GM18519 (cell line): ENCODE measurements around the gene LUZP2.

ENCODE experiments used
- ATAC-seq: cut with Tn5 transposase; IDR thresholded peaks from one replicate; pipeline ENCODE4 v1.9.1; 2021; ENCODE audit warnings: mild to moderate bottlenecking, moderate library complexity; ENCODE audit not compliant: unreplicated experiment, low FRiP score

Gene LUZP2

DNA sequence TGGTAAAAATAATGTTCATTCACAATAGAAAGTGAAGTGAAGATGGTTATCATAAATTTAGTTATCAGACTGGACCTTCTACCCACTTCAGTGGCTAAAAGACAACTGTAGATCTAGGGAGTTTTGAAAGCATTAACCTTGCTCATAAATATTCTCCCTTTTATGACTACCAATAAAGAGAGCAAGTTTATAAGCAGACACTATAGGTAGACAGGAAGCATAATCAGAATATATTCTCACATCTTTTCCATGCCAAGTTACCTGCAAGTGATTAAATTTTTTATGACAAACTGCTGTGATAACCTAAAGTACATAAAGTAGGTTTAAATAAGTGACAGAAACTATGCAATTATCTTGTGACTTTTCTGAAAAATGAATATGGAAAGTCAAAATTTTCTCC lies 62.5 kb downstream of the LUZP2 start:
- no peak for ATAC-seq

DNA sequence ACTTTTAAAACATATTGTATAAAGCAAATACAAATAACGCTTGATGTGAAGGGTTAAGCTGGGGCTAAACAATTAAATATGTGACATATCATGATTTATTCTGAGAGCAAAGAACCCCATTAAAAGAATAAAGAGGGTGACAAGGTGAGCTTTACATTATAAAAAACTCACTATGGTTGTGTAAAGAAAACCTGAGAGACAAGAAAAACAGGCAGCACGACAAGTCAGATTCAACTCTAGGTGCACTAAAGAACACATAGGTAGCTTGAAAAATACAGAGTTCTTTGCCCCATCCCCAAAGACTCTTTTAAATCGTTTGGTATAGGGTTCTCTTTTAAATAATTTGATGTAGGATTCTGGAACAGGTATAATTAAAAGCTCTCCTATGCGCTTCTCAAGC lies 63.5 kb downstream of the LUZP2 start:
- ATAC-seq: no peak

DNA sequence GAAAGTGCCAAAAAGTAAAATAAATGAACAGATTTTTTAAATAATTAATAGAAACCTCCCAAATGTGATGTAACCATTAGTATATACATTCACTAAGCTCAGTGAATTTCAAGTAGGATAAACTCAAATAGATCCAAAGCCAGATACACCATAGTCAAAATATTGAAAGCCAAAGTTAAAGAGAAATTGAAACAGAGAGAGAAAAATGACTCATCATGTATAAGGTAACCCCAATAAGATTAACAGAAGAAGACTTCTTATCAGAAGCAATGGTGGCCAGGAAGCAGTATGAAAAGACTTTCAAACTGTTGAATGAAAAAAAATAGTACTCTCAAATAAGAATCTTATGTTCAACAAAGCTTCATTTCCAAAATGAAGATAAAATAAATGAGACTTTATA lies 70.5 kb downstream of the LUZP2 start:
- no peak for ATAC-seq

DNA sequence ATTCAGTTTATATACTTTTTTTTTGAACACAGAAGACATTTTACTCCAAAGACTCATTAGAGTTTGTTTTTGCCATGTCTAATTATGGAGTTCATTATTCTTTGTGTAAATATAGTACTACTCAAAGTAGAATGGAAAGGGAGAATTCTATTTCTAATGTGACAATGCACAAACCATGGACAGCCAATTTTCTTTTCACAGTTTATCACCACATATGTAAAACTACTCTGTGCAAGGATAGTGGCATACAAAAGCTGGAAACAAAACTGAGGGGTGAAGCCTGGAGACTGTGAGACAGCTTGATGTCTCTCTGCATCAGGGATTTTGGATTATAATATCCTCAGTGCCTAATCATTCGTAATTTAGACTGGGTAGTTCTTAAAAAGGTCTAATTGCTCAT lies 75.5 kb downstream of the LUZP2 start:
- ATAC-seq: no peak

DNA sequence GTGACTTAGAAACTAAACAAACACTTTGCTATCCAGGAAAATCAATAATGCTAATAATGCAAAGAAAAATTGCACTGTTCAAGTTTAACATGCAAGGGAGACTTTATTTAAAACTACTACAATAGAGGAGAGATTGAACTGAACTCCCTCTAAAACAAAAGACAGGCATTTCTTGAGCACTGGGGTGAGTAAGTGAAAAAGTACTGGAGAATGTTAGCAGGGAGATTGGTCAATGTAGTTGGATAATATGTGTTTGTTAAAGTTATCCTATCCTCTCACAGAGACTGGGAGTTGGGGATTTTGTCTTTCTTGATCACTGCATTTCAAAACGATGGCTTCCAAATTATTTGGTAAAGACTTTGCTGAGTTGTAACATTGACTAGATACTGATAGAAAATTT lies 77.6 kb downstream of the LUZP2 start:
- no peak for ATAC-seq

DNA sequence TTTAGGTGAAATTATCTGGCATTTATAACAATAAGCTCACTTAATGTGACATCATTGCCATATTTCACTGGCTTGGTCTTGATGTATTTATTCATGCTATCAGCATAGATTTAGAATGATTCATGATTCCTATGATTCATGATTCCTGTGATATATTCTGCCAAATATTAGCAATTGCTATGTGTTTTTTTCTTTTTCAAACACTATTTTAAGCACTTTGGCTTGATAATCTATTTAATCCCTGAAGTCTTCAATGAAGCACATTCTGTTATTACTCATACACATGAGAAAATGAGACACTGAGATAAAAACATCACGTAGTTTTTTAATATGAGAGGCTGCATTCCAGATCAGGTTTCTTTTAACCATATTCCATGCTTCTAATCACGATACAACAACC lies 78.5 kb downstream of the LUZP2 start:
- ATAC-seq: no peak

DNA sequence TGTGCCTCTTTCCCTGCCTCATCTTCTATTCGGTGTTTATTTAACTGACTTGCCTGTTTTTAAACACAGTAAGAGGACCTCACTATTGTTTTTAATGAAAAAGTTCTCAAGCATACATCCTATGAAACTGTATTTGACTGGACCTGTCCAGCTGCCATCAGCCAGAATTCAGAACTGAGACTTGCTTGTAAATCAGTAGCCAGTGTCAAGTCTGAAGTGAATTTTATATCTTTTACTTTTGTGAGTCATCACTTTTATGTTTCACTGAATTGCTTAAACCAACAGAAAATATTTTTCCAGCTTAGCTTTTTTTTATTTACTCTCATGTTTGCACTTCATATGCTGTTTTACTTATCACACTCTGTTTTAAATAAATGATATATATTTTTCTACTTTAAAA lies 88.3 kb downstream of the LUZP2 start:
- ATAC-seq: no peak

DNA sequence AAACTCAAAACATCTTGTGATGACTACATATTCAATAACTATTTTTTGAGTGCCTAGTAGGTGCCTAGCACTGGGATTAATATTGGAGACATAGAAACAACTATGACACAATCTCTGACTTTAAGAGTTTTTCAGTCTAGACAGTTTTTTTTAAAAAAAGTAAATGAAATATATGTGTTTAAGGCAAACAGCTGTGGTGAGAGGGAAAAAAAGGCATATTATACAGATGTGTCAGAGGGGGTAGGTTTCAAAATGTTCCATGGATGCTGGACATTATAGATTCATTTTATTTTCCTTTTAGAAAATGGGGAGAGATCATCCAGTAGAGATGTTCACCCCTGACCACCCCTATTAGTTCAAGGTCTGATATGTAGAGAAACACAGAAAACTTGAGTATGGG lies 90.8 kb downstream of the LUZP2 start:
- ATAC-seq: no peak

DNA sequence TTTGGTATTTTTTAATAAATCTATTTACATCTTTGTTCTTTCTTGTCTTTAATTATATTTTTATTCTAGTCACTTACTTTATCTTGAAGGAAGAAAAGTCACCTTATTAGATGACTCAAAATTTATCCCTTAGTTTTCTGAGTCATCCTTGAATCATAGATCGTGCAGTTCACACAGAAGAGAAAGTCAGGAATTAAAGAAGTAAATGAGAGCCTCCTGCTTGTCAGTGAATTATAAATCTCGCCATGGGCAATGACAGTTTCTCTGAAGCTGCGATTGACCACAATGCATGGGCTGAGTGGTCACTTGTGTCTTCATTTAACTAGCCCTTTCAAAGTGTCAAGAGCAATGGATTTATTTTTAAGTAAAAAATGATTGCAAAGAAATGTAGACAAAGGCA lies 91.2 kb downstream of the LUZP2 start:
- no peak for ATAC-seq

DNA sequence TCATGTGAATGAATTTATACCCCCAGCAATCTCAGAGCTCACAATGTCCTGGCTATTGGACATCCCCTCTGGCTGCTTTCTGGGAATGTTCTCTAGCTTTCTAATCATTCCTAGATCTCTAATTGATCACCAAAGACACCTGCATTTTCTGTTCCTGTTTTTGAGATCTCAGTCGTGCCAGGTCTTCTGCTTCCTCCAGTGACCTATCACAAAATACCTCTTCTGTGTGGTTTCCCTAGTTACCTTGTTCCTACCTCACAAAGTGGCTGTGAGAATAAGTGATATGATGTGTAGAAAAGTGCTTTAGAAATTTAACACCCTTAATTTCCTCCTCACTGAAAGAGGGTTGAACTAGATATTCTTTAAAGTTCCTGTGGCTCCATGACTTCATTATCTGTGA lies 92.2 kb downstream of the LUZP2 start:
- ATAC-seq: no peak

DNA sequence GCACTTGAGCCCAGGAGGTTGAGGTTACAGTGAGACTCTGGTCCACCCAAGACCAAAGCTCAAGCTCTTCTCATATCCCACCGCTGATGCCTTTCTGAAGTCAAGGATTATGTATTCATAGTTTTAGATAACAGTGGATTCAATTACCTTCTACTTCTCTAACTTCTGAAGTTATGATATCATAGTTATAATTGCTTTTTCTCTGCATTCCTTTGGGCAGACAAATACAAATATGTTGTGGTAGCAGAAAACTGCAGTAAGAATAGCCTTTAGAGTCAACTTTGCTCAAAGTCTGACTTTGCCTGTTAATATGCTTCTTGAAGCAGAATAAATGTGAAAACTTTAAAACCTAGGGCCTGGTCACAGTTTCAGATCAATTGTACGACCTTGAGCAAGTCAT lies 94.4 kb downstream of the LUZP2 start:
- ATAC-seq: no peak

DNA sequence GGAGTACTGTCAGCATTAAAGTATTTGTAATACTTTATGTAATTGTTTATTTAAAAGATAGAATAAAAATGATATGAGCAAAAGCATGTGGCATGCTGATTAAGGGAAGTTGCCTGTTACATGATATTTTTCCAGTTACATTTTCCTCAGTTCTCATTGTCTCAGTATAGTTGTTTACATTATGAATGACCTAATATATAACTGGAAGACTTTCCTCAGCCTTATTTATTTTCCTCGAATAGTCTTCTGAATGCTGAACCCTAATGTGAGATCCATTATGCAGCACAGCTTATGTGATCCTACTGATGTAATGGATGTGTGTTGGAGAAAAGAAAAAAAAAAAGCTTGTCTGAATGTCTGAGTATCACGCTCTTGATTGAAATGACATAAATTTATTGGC lies 95.5 kb downstream of the LUZP2 start:
- no peak for ATAC-seq

DNA sequence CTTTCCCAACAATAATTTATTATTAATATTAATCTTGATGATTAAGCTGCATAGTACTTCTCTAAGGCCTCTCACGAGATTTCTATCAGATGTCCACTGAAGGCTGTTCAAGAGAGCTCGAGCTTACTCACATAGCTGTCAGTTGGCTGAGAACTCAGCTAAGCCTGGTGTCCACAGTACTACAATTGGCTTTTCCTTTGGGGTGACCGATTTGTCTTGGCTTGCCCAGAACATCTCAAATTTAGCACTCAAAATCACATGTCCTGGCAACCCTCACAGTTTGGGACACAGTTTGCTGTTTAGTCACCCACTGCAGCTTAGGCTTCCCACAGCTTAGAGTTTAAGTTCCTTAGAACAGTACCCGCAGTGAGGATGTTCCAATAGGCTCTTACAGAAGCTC lies 96.5 kb downstream of the LUZP2 start:
- ATAC-seq: no peak

DNA sequence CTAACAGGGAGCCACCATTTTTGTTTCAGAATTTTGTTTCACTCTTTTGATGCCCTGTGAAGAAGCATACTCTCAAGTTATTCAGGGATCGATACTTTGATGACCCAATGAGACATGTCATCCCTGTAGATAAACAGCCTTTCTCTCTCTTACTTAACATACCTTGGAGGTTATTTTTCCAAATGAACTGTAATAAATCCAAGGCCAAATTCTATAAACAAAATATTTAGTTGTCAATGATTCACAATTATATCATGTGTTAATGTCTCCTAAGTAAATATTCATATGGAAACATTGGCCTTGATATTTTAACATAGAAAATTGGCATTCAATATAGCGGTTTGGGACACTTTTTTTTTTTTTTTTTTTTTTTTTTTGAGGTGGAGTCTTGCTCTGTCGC lies 97.5 kb downstream of the LUZP2 start:
- no peak for ATAC-seq

DNA sequence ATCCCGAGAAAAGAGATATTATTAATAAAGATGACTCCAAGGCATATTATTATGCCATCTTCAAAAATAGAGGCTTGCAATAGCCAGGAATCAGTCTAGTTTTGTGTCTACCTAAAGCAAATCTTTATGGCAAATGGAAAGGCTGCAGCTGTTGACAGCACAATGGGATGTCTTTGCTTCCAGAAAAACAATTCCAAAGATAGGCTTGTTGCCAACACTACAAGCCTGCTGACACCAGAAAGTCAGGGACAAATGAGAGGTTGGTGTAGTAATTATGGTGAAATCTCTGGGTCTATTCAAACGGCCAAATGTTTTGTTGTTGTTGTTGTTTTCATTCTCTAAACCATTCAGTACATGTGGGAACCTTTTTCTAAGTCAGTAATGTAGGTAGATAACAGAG lies 101.8 kb downstream of the LUZP2 start:
- ATAC-seq: no peak

DNA sequence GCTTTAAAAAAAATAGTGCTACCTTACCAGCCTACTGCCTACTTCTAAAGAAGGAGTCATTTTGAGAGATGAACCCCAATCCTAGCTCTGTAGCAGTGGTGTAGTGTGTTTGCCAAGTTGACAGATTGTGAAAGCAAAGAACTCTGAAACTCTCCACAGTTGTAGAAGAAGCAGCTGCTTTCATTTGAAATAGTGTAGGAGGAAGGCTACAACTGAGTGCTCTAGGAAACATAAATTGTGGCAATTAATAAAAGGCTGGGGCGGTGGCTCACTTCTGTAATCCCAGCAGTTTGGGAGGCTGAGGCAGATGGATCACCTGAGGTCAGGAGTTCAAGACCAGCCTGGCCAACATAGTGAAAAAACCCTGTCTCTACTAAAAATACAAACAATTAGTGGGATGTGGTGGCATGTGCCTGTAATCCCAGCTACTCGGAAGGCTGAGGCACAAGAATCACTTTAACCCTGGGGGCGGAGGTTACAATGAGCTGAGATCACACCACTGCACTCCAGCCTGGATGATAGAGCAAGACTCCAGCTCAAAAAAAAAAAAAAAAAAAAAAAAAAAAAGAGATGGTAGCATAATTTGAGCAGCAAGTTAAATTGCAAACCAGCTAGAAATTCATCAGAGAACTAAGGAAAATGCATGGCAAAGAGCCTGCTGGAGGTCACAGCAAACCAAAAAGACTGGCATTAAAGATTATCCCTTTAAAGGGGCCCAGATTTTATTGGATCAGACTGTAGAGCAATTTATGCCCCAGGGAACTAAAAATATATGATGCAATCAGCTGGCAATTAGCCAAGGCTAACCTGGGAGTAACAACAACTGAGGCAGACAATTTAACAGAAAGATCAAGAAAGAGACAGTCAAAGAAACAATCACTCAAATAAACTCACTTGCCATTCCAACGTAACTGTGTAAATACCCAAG lies 112.6 kb downstream of the LUZP2 start:
- no peak for ATAC-seq

DNA sequence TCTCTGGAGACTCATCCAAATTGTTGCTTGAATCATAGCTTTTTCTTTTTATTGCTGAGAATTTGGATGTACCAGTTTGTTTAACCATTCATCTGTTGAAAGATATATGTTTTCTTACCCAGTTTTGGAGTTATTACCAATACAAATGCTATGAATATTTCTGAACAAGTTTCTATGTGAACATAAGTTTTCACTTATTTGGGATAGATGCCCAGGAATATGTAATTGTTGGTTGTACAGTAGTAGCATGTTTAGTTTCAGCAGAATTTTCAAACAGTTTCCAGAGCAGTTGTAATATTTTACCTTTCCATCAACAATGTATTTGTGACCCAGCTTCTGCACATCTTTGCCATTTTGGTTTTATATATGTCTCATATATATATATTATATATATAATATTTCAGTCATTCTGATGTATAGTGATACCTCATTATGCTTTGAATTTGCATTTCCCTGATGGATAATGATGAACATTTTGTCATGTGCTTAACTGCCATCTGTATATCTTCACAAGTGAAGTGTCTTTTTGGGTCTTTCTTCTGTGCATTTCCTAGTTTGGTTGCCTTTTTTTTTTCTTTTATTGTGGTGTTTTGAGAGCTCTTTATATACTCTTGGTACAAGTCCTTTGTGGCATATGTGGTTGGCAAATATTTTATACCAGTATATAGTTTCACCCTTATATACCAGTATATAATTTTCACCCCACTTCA lies 118.8 kb downstream of the LUZP2 start:
- ATAC-seq: no peak

DNA sequence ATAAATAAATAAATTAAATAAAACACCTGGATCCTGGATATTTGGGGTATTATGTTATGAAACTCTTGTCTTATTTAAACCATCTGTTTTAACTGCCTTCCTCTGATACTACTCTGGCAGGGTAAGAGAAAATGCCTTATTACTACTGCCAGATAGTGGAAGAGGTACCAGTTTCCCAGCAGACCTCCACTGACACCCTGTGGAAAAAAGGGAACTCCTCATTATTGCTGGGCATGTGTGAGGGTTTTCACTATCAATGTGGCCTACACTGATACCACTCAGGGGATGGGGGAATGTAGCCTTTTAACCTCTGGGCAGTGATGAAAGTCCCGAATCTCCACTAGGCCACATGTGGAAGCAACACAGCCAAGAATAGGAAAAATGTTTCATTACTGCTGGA lies 121.0 kb downstream of the LUZP2 start:
- ATAC-seq: no peak

DNA sequence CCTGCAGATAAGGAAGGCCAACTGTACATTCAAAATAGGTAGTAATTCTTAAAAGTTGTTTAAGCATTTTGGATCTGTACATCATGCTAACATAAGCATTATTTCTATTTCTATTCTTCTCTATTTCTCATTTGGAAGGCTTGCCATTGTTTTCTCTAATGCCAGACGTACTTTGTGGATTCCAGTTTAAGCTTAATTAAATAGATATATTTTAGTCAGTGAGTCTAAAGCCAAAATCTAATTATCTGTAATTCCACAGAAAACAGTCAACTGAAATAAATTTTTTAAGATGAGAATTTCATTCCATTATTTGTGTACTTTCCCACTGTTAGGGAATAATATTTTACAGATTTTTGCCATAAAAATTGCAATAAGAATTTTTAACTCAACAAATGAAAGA lies 123.0 kb downstream of the LUZP2 start:
- ATAC-seq: no peak

DNA sequence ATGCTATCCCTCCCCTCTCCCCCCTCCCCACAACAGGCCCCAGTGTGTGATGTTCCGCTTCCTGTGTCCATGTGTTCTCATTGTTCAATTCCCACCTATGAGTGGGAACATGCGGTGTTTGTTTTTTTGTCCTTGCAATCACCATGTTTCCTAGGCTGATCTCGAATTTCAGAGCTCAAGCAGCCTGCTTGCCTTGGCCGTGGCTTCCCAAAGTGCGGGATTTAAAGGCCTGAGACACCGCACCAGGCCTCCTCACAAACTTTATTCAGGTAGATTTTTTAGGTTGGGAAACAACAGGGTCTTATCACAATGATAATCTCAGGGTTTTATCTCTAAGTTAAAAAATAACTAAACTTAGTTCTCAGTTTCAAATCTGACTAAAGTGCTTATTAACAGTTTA lies 125.4 kb downstream of the LUZP2 start:
- ATAC-seq: no peak

DNA sequence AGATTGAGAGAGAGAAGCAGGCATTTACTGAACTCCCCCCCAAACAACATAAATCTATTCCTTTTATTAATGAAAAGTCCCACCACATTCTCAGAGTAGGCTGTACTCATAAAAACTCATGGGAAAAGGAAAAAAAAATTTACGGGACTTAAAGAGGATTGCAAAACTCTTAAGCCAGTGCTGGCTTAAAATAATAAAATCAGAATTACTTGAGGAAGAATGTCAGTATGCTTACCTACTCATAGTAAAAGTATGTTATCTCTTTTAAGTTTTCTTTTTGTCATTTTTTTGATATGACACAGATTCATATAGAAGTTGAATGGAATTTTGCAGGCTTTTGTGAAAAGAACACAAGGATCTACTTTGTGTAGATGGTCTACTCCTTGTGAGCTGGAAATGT lies 126.3 kb downstream of the LUZP2 start:
- no peak for ATAC-seq

DNA sequence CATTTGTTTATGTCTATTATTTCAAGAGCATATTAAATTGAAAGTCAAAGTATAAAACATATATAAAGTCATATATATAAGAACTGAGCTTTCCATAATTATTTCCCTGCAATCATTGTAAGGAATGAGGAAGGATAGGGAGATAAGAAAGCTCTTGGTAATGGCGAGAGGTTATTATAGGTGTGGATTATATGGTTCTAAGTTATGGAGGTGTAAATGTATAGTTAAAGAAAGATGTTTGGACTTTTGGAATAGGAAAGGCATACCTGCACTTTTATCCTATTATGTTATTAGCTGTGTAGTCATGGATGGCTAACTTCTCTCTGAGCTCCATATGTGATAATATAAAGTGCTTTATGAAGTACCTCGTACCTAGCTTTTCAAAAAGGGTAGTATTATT lies 127.6 kb downstream of the LUZP2 start:
- no peak for ATAC-seq
